ENCODE results near the gene ERBB4.

DNA sequence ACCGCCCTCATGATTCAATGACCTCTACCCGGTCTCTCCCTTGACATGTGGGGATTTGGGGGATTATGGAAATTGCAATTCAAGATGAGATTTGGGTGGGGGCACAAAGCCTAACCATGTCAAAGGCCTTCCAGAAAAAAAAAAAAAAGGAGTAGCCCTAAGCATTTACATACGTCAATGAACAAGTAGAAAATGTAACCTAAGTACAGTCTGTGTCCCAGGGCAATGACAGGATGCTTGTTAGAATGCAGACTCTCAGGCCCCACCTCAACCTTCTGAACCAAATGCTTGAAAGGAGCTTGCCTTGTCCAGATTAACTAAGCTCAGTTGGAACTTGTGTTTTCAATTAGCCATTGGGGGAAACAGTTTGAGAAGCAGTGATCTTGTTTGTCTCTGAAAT is 1180.1 kb downstream of the ERBB4 start:
- TF ChIP-seq, protein P1, sequence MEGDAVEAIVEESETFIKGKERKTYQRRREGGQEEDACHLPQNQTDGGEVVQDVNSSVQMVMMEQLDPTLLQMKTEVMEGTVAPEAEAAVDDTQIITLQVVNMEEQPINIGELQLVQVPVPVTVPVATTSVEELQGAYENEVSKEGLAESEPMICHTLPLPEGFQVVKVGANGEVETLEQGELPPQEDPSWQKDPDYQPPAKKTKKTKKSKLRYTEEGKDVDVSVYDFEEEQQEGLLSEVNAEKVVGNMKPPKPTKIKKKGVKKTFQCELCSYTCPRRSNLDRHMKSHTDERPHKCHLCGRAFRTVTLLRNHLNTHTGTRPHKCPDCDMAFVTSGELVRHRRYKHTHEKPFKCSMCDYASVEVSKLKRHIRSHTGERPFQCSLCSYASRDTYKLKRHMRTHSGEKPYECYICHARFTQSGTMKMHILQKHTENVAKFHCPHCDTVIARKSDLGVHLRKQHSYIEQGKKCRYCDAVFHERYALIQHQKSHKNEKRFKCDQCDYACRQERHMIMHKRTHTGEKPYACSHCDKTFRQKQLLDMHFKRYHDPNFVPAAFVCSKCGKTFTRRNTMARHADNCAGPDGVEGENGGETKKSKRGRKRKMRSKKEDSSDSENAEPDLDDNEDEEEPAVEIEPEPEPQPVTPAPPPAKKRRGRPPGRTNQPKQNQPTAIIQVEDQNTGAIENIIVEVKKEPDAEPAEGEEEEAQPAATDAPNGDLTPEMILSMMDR (IDR thresholded peaks at IDR 0.05), result no peak
- TF ChIP-seq POLR2A (IDR thresholded peaks at IDR 0.05), result no peak
